B cell (primary cell): ENCODE data around the gene MESD.

ENCODE experiments used
- CTCF ChIP-seq: fragments of 200-600 bp; IDR thresholded peaks from one replicate; pipeline ENCODE4 v1.8.0; 2022; ENCODE audit warnings: antibody characterized with exemption, mild to moderate bottlenecking
- EZH2 ChIP-seq: IDR thresholded peaks from 2 replicates; pipeline ENCODE4 v1.6.1; 2012; ENCODE audit warnings: borderline replicate concordance, low read depth, mild to moderate bottlenecking, moderate library complexity, low read length; ENCODE audit not compliant: insufficient read depth, poor library complexity, severe bottlenecking

GRCh38 chr15:80920271-80920699 lies 69.3 kb downstream of the MESD start:
- TF ChIP-seq CTCF = no peak
- no peak for TF ChIP-seq EZH2
